HL-60 (cell line): ENCODE data around the gene ZNF512.

Experiments used
- GABPA ChIP-seq: IDR thresholded peaks from 2 replicates; pipeline ENCODE4 v1.6.1; 2012; ENCODE audit warnings: low read depth
- POLR2AphosphoS5 ChIP-seq: IDR thresholded peaks from 2 replicates; pipeline ENCODE4 v1.6.1; 2012; ENCODE audit warnings: low read depth
- TF ChIP-seq, protein P1 (sequence below): IDR thresholded peaks from 2 replicates; pipeline ENCODE4 v1.6.1; 2012; ENCODE audit warnings: low read depth; ENCODE audit not compliant: insufficient replicate concordance
- TF ChIP-seq, protein P2 (sequence below): IDR thresholded peaks from one replicate; pipeline ENCODE4 v1.5.1; 2011; ENCODE audit warnings: low read length, control low read depth, inconsistent platforms; ENCODE audit not compliant: insufficient read depth

DNA sequence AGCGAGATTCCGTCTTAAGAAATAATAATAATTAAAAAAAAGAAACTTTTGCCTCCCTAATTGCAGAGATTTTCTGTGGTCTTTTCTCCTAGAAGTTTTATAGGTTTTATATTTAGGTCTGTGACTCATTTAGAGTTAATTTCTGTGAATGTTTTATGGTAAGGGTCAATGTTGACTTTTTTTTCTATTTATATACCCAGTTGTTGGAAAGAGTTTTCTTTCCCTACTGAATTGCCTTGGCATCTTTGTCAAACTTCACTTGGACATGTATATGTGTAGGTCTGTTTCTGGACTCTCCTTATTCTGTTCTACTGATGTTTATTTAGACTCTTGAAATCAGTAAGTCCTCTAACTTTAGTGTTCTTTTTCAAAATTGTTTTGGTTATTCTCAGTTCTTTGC lies 5.5 kb downstream of the ZNF512 start:
- TF ChIP-seq, protein P1, sequence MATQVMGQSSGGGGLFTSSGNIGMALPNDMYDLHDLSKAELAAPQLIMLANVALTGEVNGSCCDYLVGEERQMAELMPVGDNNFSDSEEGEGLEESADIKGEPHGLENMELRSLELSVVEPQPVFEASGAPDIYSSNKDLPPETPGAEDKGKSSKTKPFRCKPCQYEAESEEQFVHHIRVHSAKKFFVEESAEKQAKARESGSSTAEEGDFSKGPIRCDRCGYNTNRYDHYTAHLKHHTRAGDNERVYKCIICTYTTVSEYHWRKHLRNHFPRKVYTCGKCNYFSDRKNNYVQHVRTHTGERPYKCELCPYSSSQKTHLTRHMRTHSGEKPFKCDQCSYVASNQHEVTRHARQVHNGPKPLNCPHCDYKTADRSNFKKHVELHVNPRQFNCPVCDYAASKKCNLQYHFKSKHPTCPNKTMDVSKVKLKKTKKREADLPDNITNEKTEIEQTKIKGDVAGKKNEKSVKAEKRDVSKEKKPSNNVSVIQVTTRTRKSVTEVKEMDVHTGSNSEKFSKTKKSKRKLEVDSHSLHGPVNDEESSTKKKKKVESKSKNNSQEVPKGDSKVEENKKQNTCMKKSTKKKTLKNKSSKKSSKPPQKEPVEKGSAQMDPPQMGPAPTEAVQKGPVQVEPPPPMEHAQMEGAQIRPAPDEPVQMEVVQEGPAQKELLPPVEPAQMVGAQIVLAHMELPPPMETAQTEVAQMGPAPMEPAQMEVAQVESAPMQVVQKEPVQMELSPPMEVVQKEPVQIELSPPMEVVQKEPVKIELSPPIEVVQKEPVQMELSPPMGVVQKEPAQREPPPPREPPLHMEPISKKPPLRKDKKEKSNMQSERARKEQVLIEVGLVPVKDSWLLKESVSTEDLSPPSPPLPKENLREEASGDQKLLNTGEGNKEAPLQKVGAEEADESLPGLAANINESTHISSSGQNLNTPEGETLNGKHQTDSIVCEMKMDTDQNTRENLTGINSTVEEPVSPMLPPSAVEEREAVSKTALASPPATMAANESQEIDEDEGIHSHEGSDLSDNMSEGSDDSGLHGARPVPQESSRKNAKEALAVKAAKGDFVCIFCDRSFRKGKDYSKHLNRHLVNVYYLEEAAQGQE: no peak
- TF ChIP-seq, protein P2, sequence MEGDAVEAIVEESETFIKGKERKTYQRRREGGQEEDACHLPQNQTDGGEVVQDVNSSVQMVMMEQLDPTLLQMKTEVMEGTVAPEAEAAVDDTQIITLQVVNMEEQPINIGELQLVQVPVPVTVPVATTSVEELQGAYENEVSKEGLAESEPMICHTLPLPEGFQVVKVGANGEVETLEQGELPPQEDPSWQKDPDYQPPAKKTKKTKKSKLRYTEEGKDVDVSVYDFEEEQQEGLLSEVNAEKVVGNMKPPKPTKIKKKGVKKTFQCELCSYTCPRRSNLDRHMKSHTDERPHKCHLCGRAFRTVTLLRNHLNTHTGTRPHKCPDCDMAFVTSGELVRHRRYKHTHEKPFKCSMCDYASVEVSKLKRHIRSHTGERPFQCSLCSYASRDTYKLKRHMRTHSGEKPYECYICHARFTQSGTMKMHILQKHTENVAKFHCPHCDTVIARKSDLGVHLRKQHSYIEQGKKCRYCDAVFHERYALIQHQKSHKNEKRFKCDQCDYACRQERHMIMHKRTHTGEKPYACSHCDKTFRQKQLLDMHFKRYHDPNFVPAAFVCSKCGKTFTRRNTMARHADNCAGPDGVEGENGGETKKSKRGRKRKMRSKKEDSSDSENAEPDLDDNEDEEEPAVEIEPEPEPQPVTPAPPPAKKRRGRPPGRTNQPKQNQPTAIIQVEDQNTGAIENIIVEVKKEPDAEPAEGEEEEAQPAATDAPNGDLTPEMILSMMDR: no peak
- TF ChIP-seq POLR2AphosphoS5 (no peak), GABPA (no peak)
